GM12878 (cell line): ENCODE measurements around the gene NT5M. TPM values are rescaled to one million over a fixed set of nuclear protein-coding genes. Genes with fewer than 3 reads are reported as not detected.

Experiments
- ATAC-seq: fragments of 200-7000 bp; cut with Tn5 transposase; 3 replicates; pipeline ENCODE4 v1.9.1; 2020; ENCODE audit warnings: mild to moderate bottlenecking, moderate library complexity
- BruUV-seq: library from RNA; stranded (reverse); fragments of 400-500 nt; replicated peaks from 2 replicates; lab custom pipeline; 2021; lab: Mats Ljungman, UMichigan
- CTCF ChIA-PET: fragments of 300-600 bp; sonication (Branson Sonifier 250); formaldehyde crosslinking; extraction: SDS; loops from one replicate; lab custom pipeline; 2021; ENCODE audit warnings: inconsistent platforms; lab: Yijun Ruan, JAX
- POLR2A ChIA-PET: fragments of 350-600 bp; formaldehyde crosslinking; extraction: SDS; loops from one replicate; lab custom pipeline; 2021; ENCODE audit warnings: inconsistent platforms; lab: Charles Lee
- RAD21 ChIA-PET: fragments of 300-600 bp; sonication (Branson Sonifier 250); formaldehyde crosslinking; loops from one replicate; lab custom pipeline; 2023; ENCODE audit warnings: antibody characterized with exemption; ENCODE audit not compliant: unreplicated experiment; lab: Charles Lee
- SMC1A ChIA-PET: fragments of 300-600 bp; sonication (Branson Sonifier 250); formaldehyde crosslinking; loops from one replicate; lab custom pipeline; 2023; ENCODE audit not compliant: unreplicated experiment, uncharacterized antibody; lab: Charles Lee
- DNase-seq: peaks from one replicate; pipeline ENCODE4 v3.0.0-alpha.2; 2011; ENCODE audit warnings: low read depth, low spot score
- FAIRE-seq: peaks from 3 replicates; lab custom pipeline; 2011; peaks lifted over from hg19 to GRCh38; lab: Jason Lieb, UNC
- H2AFZ ChIP-seq: 2 replicates; pipeline ENCODE4 v1.6.0; 2011; ENCODE audit warnings: low read depth, low read length, control low read depth; ENCODE audit not compliant: control insufficient read depth
- H3K27ac ChIP-seq: 2 replicates; pipeline ENCODE4 v1.5.1; 2011; ENCODE audit warnings: control low read depth; ENCODE audit not compliant: control insufficient read depth, insufficient read depth
- H3K27me3 ChIP-seq, 2 experiments: replicated peaks in 1 of 2; 2 replicates each; pipeline versions ENCODE4 v1.6.0 to v1.6.1; 2011; ENCODE audit warnings: low read length in 1 of 2; ENCODE audit not compliant: control insufficient read depth in 2 of 2, insufficient read depth in 2 of 2
- H3K36me3 ChIP-seq, 2 experiments: 2 replicates each; pipeline ENCODE4 v1.5.1; 2011; ENCODE audit warnings: low read length in 1 of 2; ENCODE audit not compliant: control insufficient read depth in 2 of 2, insufficient read depth in 2 of 2
- H3K4me1 ChIP-seq: 2 replicates; pipeline ENCODE4 v1.6.1; 2011; ENCODE audit warnings: mild to moderate bottlenecking, low read length, moderate library complexity, mixed read lengths; ENCODE audit not compliant: control insufficient read depth, insufficient read depth
- H3K4me2 ChIP-seq: 2 replicates; pipeline ENCODE4 v1.6.0; 2011; ENCODE audit warnings: control low read depth; ENCODE audit not compliant: control insufficient read depth, insufficient read depth
- H3K4me3 ChIP-seq: fragments of 200-600 bp; sonication (generic); 2 replicates; pipeline ENCODE4 v1.5.1; 2016
- H3K79me2 ChIP-seq: 2 replicates; pipeline ENCODE4 v1.6.0; 2011; ENCODE audit warnings: low read length; ENCODE audit not compliant: control insufficient read depth, insufficient read depth
- H3K9ac ChIP-seq: 2 replicates; pipeline ENCODE4 v1.8.0; 2011; ENCODE audit warnings: low read length, control low read depth, mixed read lengths; ENCODE audit not compliant: control insufficient read depth, insufficient read depth
- H3K9me3 ChIP-seq: replicated peaks from 3 replicates; pipeline ENCODE4 v1.5.1; 2011; ENCODE audit warnings: mild to moderate bottlenecking, low read length; ENCODE audit not compliant: control insufficient read depth, insufficient read depth
- H4K20me1 ChIP-seq: 2 replicates; pipeline ENCODE4 v1.6.0; 2011; ENCODE audit not compliant: control insufficient read depth, insufficient read depth
- JUNB ChIP-seq: IDR thresholded peaks from 2 replicates; pipeline ENCODE4 v1.6.1; 2016; ENCODE audit warnings: antibody characterized with exemption, mild to moderate bottlenecking
- WGBS: methylation state at CpG from one replicate; pipeline ENCODE4 v1.1.6; 2016; ENCODE audit warnings: low lambda C conversion rate; ENCODE audit not compliant: insufficient replicate concordance, insufficient coverage; ENCODE audit errors: missing lambda C conversion rate; 5-methylcytosine and 5-hydroxymethylcytosine counted together
- in situ Hi-C: fragments of 300-500 bp; cut with MboI; formaldehyde crosslinking; loops from 9 replicates; pipeline ENCODE4 v1.14.3; 2018; ENCODE audit warnings: mixed read lengths
- intact Hi-C: fragments of 100-400 bp; cut with micrococcal nuclease; formaldehyde crosslinking; loops from one replicate; pipeline ENCODE4 v1.14.2; 2022; ENCODE audit not compliant: unreplicated experiment
- polyA plus RNA-seq, 11 experiments: library from polyadenylated mRNA; depleted of rRNA in 4 of 11; unstranded in 6 of 11; stranded (reverse) in 5 of 11; fragments of >200 nt; fragmentation: Nextera tagmentation in 4 of 11; fragmentation: Illumina TruSeq in 1 of 11; extraction: Ambion mirVana in 4 of 11; extraction: Trizol in 1 of 11; gene quantifications; 1 replicate in 1 of 11; 2 replicates in 10 of 11; pipeline versions ENCODE4 v1.2.1 to v1.2.3, GENCODE V29; 2011 to 2016; ENCODE audit warnings: inconsistent platforms in 2 of 11, missing spikeins in 2 of 11, low read depth in 1 of 11
- total RNA-seq, 4 experiments: library from RNA; depleted of rRNA in 3 of 4; stranded (reverse); fragments of >200 nt in 3 of 4; fragmentation: Illumina TruSeq in 1 of 4; extraction: Trizol in 1 of 4; gene quantifications; 2 replicates each; pipeline versions ENCODE4 v1.2.1 to v1.2.3, GENCODE V29; 2013 to 2021
- TF ChIP-seq, protein P1 (sequence below), 3 experiments: IDR thresholded peaks in 2 of 3; conservative IDR thresholded peaks in 1 of 3; 2 replicates each; pipeline ENCODE4 v1.5.1; 2011; ENCODE audit warnings: low read depth in 3 of 3, low read length in 3 of 3, mild to moderate bottlenecking in 3 of 3, control low read depth in 2 of 3, moderate library complexity in 2 of 3, inconsistent platforms in 1 of 3, mixed read lengths in 1 of 3; ENCODE audit not compliant: control insufficient read depth in 2 of 3, insufficient read depth in 1 of 3; ENCODE audit errors: extremely low read depth in 1 of 3

Gene NT5M
- total and polyA plus RNA-seq, 10 of the 15 experiments (the other 5 are each of a cell fraction or from before 2014, with no cell fraction given): 0.18 to 14.1 (median 2.9) TPM

DNA sequence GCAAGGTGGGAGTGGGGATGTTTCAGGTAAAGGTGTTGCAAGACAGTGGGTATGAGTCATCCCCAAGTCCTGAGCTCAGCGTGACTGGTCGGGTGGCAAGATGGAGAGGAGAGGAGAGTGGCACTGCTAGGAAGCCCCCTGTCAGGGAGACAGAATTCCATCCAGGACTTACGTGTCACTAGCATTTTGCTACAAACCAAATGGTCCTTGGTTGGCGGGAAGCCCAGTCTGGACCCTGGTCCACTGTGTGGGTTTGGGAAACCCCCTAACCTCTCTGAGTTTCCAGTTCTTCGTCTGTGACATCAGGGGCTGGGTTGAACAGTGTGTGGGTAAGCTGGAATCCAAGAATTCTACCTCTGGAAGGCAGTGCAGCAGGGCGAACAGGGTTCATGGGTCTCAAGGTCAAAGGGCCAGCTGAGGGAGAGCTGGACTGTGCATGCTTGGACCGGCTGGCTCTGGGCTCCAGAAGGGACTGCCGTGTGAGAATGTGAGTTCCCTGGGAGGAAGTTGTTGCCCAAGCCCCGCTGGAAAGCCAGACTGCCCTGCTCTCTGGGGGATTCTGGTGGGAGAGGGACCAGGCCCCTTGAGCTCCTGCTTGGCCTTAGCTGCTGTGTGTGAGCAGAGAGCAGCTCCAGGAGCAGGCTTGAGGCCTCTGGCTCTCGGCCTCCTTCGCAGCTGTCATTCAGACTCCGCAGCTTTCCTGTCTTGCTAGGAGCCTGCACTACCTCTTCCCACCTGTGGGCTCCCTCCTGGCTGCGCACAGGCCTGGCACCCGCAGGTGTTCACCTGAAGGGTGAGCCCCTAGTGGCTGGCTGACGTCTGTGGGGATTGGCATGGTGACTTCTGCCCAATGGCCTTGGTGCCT is 84.6 kb downstream of the NT5M start:
- Histone ChIP-seq H3K4me1 (peaks cover 17% of the 10 kb centered on the region), H3K27ac (no peak overlapping the region), H2AFZ (no peak overlapping the region), H3K4me3 (no peak overlapping the region), H3K36me3 (no peaks in the 10 kb centered on the region), H4K20me1 (no peaks in the 10 kb centered on the region), H3K27me3 (no peaks in the 10 kb centered on the region; a peak in 1 of 4 replicates), H3K4me2 (no peak overlapping the region), H3K9ac (no peak overlapping the region)
- POLR2A ChIA-PET: no interaction called here
- in situ Hi-C loops (no loop called here), intact Hi-C loops (no loop called here)
- DNase-seq: no peak
- CTCF ChIA-PET: no interaction called here
- FAIRE-seq: no peak
- WGBS: 29% methylated on average over 15 of the region's 15 CpGs
- ATAC-seq: peak; percentile 88
- RAD21 ChIA-PET: interaction anchor here (0.7 kb wide), 1 partner anchor 254 kb away, joined by 3 read pairs; no protein-coding TSS in a partner anchor
- no TSS peak for BruUV-seq
- SMC1A ChIA-PET: interaction anchor here (0.5 kb wide), 1 partner anchor 1194 kb away, joined by 3 read pairs; no protein-coding TSS in a partner anchor
- TF ChIP-seq, protein P1, sequence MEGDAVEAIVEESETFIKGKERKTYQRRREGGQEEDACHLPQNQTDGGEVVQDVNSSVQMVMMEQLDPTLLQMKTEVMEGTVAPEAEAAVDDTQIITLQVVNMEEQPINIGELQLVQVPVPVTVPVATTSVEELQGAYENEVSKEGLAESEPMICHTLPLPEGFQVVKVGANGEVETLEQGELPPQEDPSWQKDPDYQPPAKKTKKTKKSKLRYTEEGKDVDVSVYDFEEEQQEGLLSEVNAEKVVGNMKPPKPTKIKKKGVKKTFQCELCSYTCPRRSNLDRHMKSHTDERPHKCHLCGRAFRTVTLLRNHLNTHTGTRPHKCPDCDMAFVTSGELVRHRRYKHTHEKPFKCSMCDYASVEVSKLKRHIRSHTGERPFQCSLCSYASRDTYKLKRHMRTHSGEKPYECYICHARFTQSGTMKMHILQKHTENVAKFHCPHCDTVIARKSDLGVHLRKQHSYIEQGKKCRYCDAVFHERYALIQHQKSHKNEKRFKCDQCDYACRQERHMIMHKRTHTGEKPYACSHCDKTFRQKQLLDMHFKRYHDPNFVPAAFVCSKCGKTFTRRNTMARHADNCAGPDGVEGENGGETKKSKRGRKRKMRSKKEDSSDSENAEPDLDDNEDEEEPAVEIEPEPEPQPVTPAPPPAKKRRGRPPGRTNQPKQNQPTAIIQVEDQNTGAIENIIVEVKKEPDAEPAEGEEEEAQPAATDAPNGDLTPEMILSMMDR (IDR thresholded peaks at IDR 0.05 in 2 of 3, conservative IDR thresholded peaks at IDR 0.05 in 1 of 3; ENCODE audit: control insufficient read depth in 2 of 3, extremely low read depth in 1 of 3, insufficient read depth in 1 of 3, low read depth in 3 of 3, low read length in 3 of 3): peak in 2 of 3 experiments; percentile 49; a peak in 4 of 6 replicates
- TF ChIP-seq JUNB: no peak
- TF ChIP-seq, all 136 proteins: peak for 1
- Histone ChIP-seq H3K79me2 (no peaks in the 10 kb centered on the region), H3K9me3 (no peaks in the 10 kb centered on the region)
